Endothelial cell of hepatic sinusoid (primary cell): Measurements from ENCODE around the gene EIF3B.
"Not testable (repeated sequence)": the region's sequence is repeated elsewhere in the genome, so short reads cannot be mapped to it uniquely, and the experiment has no call there.

Experiments used
- in situ Hi-C: cut with HindIII; loops from 2 replicates; pipeline ENCODE4 v1.10.0; 2017; ENCODE audit warnings: low sequenced_read_pairs

Gene EIF3B

DNA sequence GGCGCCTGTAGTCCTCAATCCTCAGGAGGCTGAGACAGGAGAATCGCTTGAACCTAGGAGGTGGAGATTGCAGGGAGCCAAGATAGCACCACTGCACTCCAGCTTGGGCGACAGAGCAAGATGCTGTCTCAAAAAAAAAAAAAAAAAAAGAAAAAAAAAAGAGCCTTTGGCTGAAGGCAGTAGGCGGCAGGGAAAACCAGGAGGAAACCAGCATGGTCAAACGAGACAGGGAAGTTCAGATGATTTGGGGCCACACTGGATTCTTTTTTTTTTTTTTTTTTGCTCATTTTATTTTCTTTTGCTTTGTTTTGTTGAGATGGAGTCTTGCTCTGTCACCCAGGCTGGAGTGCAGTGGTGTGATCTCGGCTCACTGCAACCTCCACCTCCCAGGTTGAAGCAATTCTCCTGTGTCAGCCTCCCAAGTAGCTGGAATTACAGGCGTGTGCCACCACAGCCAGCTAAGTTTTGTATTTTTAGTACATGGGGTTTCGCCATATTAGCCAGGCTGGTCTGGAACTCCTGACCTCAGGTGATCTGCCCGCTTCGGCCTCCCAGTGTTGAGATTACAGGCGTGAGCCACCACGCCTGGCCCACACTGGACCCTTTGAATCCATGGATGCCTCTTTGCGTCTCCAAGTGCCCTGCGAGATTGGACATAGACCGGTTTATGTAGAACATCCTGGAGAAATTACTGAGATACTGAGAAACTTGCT, 7.1 kb upstream of the EIF3B start:
- in situ Hi-C loops, result not testable (repeated sequence)

DNA sequence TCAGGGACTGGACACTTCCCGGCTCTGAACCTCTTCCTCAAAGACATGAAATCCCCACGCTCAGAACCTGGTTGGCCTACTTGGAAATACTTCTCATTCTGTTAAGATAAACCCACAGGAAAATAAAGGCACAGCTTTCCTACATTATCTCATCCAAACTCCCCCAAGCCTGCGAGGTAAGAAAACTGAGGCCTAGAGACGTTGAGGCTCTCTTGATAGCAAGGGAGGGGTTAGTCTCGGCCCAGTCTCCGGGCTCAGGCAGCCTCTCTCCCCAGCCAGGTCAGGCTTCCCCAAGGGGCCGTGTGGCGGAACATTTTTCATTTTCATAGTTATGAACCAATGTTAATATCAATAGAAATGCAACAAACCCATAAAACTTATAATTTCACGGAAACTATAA, 4.6 kb upstream of the EIF3B start:
- in situ Hi-C loops, result loop anchor here (25.0 kb wide), 2 partner anchors 163 to 713 kb away; no protein-coding TSS in a partner anchor

DNA sequence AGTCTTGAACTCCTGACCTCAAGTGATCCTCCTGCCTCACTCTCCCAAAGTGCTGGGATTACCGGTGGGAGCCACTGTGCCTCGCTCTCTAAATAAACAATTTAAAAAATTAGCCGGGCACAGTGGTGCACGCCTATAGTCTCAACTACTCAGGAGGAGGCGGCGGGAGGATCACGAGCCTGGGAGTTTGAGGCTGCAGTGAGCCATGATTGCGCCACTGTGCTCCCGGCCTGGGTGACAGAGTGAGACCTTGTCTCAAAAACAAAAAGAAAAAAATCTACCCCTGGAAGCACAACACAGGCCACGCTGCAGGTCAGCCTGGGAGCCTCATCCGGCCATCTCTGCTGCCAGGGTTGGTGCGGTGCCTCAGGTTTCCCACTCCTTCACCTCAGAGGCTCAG, 3.8 kb upstream of the EIF3B start:
- in situ Hi-C loops, result loop anchor here (25.0 kb wide), 2 partner anchors 164 to 714 kb away; no protein-coding TSS in a partner anchor

DNA sequence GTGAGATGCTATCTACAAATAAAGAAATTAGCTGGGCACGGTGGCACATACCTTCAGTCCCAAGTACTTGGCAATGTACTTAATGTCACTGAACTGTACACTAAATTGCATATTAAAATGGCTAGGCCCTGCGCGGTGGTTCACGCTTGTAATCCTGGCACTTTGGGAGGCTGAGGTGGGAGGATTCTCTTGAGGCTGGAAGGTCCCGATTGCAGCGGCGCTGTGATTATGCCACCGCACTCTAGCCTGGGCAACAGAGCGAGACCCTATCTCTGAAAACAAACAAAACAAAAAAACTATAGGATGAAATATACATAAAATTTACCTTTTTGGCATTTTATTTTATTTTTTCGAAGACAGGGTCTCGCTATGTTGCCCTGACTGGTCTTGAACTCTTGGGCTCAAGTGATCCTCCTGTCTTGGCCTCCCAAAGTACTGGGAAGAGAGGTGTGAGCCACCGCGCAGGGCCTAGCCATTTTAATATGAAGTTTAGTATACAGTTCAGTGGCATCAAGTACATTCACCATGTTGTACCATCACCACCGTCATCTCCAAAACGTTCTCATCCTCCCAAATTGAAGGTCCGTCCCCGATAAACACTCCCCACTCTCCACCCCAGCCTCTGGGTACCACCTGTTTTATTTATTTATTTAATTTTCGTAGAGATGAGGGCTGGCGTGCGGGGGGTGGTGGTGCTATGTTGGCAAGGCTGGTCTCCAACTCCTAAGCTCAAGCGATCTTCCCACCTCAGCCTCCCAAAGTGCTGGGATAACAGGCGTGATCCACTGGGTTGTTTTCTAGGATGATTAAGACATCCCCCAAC, 1.3 kb upstream of the EIF3B start:
- in situ Hi-C loops, result loop anchor here (25.0 kb wide), 2 partner anchors 166 to 716 kb away; no protein-coding TSS in a partner anchor

DNA sequence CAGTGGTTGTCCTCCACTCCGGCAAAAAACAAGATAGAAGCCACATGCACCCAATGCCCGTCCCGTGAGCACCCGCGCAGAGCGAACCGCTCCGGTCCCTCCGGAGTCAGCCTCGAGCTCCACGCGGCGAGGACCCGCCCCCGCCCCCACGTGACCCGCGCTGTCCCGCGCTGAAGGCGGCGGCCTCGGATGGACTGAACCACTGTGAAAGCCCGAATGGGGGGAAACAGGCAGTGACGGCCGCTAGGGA, 766 bp upstream of the EIF3B start:
- in situ Hi-C loops, result loop anchor here (25.0 kb wide), 2 partner anchors 167 to 717 kb away; no protein-coding TSS in a partner anchor

DNA sequence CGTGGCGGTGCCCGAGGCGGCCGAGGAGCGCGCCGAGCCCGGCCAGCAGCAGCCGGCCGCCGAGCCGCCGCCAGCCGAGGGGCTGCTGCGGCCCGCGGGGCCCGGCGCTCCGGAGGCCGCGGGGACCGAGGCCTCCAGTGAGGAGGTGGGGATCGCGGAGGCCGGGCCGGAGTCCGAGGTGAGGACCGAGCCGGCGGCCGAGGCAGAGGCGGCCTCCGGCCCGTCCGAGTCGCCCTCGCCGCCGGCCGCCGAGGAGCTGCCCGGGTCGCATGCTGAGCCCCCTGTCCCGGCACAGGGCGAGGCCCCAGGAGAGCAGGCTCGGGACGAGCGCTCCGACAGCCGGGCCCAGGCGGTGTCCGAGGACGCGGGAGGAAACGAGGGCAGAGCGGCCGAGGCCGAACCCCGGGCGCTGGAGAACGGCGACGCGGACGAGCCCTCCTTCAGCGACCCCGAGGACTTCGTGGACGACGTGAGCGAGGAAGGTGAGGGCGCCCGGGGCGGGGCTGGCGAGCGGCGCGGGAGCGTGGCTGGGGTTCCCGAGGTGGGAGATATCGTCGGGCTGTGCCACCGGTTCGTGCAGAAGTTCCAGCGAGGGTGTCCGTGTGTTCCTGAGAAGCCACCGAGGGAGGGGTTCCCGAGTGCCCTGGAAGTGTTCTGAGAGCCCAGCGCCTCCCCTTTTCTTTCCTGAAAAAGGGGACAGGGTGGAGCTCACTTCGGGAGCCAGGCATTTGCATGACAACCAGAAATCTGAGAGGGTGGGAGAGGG, 495 bp downstream of the EIF3B start:
- in situ Hi-C loops, result loop anchor here (25.0 kb wide), 2 partner anchors 168 to 718 kb away; no protein-coding TSS in a partner anchor

DNA sequence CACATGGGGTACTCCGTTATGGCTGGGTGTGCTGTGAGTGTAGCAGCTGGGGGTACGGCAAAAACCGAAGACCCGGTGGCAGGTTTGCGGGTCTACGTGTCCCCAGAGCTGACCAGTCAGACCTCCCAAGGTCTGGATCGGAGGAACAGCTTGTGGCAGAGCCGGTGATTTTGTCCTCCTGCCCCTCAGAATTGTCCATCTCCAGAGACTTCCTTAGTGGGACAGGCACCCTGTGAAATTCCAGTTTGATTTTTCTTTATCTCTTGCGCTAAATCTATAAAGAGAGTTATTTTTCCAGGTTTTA, 1.0 kb downstream of the EIF3B start:
- in situ Hi-C loops, result loop anchor here (25.0 kb wide), 2 partner anchors 168 to 718 kb away; no protein-coding TSS in a partner anchor

DNA sequence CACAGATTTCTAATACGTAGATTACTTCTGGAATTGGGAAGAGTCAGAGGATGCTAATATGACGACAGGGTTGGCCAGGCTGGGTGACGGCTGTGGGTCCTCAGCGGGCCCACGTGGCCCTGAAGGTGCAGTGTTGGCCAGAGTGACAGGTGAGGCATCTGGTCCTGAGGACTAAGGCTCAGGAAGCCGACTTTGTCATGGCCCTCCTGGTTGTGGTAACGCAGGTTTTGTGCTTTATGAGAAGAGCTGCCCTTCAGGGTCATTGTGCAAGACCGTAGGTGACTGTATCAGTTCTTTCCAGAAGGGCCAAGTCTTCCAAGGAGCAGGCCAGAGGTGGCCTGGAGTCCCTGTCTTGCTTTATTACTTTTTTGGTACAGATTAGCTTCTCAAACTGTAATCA, 2.5 kb downstream of the EIF3B start:
- in situ Hi-C loops, result loop anchor here (25.0 kb wide), 2 partner anchors 170 to 720 kb away; no protein-coding TSS in a partner anchor

DNA sequence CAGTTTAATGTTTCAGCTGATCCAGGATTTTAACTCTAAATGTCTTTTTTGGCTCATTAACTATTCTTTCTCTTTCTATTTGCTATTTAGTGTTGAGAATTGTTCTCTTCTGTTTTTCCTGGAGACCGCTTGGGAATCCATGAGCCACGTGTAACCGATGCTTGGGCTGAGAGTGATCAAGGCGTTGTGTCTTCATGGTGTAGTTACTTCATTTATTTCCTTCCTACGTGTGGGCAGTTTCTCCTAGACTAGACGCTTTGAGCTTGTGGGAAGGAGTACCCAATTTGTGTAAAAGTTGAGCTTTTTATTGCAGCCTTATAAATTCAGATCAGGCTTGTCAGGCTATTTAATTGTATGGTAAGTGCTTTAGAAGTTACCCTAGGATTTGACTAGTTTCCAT, 2.9 kb downstream of the EIF3B start:
- in situ Hi-C loops, result loop anchor here (25.0 kb wide), 2 partner anchors 170 to 720 kb away; no protein-coding TSS in a partner anchor

DNA sequence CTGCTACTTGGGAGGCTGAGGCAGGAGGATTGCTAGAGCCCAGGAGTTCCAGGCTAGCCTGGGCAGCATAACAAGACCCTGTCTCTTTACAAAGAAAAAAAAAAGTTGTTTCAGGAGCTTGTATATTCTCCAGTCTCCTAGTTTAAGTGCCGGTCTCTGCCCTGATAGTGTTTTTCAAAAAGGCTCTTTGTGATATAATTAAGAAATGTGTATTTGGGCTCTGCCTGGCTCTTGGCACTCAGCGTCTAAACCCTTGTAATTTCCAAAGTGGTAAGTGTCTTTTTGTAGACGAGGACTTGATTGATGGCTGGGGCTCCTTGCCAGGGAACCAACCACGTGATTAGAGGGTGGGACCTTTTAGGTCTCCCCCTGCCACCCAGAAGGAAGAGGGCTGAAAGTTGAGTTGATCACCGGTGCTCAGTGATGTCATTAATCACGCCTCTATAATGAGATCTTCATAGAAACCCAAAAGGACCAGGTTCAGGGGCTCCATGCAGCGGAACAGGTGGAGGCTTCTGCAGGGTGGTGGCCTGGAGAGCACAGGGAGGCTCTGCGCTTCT, 4.4 kb downstream of the EIF3B start:
- in situ Hi-C loops, result loop anchor here (25.0 kb wide), 2 partner anchors 172 to 722 kb away; no protein-coding TSS in a partner anchor

DNA sequence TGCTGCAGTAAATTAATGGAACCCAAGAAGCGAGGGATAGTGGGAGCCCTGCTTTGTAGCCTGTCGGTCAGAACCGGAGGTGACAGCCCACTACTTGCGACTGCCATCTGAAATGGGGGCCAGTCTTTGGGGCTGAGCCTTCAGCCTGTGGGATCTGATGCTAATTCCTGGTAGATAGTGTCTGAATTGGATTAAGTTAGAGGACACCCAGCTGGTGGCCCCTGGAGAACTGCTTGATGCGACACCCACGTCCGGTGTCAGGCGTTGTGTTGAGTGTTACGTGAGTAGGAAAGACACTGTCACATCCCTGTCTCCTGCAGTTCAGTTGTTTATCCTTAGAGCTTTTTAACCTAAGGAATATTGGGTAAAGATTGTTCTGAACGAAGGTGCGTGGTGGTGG, 5.0 kb downstream of the EIF3B start:
- in situ Hi-C loops, result loop anchor here (25.0 kb wide), 2 partner anchors 172 to 722 kb away; no protein-coding TSS in a partner anchor

DNA sequence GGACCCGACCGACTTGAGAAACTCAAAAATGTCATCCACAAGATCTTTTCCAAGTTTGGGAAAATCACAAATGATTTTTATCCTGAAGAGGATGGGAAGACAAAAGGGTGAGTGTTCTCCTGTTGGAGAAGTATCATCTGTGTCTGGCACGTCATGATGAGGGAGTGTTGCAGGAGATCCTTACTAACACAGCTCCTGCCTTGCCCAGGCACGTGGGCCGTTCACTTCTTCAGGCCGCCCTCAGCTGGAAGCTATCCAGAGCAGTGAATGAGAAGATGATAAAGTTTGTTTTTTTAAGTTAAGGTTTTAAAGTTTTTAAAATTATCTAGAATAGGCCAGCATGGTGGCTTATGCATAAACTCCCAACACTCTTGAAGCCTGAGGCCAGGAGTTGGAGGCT, 6.2 kb downstream of the EIF3B start:
- in situ Hi-C loops, result loop anchor here (25.0 kb wide), 2 partner anchors 173 to 723 kb away; no protein-coding TSS in a partner anchor

DNA sequence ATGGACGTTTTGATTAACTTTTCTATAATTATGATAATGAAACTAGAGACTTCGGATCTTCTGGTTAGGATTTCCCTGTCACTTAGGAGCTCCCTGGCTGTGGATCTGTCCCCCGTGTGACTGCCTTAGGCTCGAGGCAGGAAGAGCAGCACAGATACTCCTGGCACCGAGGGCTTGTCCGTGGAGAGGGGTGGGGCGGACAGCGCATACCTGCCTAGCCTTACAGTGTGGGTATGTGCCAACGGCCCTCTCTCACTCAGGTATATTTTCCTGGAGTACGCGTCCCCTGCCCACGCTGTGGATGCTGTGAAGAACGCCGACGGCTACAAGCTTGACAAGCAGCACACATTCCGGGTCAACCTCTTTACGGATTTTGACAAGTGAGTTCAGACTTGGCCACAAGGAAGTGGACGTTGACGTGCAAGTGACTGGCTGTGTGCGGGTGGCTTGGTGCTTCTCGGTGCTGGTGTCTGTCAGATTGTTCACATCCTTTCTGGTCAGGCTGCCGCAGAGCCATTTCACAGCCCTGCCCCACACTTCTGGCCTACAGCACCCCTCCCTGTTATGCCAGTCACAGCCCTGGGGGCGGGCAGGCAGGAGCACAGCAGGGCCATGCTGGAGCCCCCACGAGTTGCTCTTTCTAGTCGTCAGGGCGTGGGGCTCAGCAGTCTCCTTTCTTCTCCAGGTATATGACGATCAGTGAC, 7.9 kb downstream of the EIF3B start:
- in situ Hi-C loops, result loop anchor here (25.0 kb wide), 2 partner anchors 175 to 725 kb away; no protein-coding TSS in a partner anchor

DNA sequence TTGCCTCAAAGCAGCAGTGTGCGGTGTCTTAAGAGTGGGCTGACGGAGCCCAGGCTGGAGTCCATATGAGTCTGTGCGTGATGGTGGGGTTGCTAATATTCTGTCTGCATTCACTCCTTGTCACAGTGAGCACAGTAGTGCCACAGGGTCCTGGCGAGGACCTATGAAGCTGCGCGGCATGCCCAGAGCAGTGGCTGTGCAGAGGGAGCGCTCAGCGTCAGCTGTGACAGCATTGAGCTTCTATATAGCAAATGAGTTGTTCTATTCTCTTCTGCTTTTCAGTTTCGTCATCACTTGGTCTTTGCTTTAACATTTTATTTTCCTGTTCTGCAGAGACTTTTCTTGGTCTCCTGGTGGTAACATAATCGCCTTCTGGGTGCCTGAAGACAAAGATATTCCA, 14.5 kb downstream of the EIF3B start:
- in situ Hi-C loops, result loop anchor here (25.0 kb wide), 2 partner anchors 182 to 732 kb away; no protein-coding TSS in a partner anchor

DNA sequence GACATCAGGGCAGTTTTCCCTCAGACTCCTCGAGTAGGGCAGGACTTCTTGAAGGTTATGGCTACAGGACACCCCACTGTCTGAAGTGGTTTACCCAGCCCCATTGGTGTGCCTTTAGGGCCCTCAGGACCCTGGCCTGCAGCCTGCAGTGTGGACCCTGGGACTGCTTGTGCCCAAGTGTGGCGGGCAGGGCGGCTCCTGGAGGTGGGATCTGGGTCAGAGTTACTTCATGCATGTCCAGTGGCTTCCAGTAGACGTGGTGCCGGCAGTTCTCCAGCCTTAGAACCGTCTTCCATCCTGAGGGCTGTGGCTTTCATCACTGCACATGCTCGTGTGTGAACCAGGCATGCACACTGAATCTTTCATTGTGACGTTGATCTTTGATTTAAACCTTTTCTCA, 16.7 kb downstream of the EIF3B start:
- in situ Hi-C loops, result loop anchor here (5.0 to 25.0 kb wide), 3 partner anchors 66 to 734 kb away; no protein-coding TSS in a partner anchor

DNA sequence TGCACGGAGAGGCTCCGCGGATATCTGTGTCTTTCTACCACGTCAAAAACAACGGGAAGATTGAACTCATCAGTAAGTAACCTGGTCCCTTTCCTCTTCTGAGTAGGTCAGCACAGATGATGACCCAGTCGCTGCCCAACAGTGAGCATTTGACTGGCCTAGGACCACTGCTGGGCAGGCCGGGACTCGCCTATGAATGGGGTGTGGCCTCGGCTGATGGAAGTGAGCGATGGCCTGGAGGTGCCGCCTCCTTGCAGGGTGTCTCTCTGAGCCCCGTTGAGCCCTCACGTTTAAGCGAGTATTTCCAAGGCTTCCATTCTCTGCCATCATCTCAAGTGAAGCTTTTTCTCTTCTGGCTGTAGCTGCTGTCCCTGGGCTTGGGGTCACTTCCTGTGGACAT, 18.1 kb downstream of the EIF3B start:
- in situ Hi-C loops, result loop anchor here (5.0 to 25.0 kb wide), 3 partner anchors 65 to 735 kb away; no protein-coding TSS in a partner anchor

DNA sequence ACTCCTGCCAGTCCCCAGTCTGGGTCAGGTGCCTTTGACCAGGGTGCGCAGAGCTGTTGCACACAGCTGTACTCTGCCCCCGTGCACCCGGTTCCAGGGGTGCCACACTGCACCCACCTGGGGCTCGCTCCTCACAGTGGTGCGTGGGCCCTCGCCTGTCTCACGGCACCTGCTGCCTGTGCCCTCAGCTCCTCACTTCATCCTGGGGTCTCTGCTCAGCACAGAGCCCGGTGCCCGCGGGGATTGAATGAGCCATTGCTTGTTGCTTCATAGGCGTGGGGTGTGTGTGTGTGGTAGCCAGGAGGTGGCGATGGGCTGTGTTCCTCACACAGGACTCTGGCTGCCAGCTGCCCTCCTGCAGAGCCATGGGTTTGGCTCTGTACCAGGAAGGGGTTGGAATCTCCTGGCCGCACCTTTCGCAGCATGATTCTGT, 18.5 kb downstream of the EIF3B start:
- in situ Hi-C loops, result loop anchor here (5.0 to 25.0 kb wide), 3 partner anchors 64 to 736 kb away; no protein-coding TSS in a partner anchor

DNA sequence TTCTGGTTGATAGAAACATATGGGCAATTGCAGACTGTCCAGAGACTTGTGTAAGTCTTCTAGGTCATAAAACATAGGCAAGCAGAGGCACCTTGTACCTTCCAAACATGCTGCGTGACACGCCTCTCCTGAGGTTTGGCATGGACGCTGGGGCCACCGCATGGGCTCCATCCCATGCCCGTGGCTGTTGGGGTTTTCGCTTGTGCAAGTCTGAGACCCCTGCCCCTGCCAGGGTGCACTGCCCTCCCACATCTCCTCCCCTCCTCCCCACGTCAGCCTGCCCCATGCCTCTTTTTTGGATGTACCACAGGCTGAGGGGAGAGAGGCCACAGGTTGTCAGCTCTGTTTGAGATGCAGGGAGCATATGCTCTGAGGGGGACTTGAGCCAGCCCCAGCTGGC, 19.0 kb downstream of the EIF3B start:
- in situ Hi-C loops, result loop anchor here (5.0 to 25.0 kb wide), 3 partner anchors 64 to 736 kb away; no protein-coding TSS in a partner anchor

DNA sequence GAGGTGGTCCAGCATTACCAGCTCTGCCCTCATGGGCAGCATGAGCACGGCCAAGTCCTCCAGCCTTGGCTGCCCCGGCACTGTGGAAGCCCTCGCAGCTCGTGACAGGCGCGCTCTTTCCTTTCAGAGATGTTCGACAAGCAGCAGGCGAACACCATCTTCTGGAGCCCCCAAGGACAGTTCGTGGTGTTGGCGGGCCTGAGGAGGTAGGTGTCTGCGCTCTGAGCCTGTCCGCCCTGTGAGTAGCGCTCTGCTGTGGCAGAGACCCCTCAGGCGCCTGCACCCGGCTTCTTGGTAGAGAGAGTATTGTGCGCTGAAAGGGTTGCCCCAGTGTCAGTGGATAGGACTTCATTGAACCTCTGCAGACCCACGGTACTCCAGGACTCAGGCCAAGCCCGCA, 19.8 kb downstream of the EIF3B start:
- in situ Hi-C loops, result loop anchor here (5.0 to 25.0 kb wide), 3 partner anchors 63 to 737 kb away; no protein-coding TSS in a partner anchor
